DOHH2 (cell line): ENCODE results near the gene SHB.

Experiments
- H3F3A ChIP-seq: fragments of 200-600 bp; sonication (generic), shearing (Covaris generic); 2 replicates; pipeline ENCODE4 v1.6.0; 2016; ENCODE audit warnings: antibody characterized with exemption, mild to moderate bottlenecking; ENCODE audit not compliant: control insufficient read depth, insufficient read depth
- H3K27ac ChIP-seq: fragments of 200-600 bp; sonication (generic); 2 replicates; pipeline ENCODE4 v1.5.1; 2014; ENCODE audit warnings: low read depth, mild to moderate bottlenecking, low read length, moderate library complexity
- H3K27me3 ChIP-seq: fragments of 200-600 bp; sonication (generic); 2 replicates; pipeline ENCODE4 v1.6.1; 2014; ENCODE audit warnings: mild to moderate bottlenecking, low read length, mixed read lengths; ENCODE audit not compliant: control insufficient read depth
- H3K36me3 ChIP-seq: fragments of 200-600 bp; sonication (generic); 2 replicates; pipeline ENCODE4 v1.6.1; 2014; ENCODE audit warnings: mild to moderate bottlenecking, low read length, moderate library complexity, mixed read lengths; ENCODE audit not compliant: control insufficient read depth
- H3K4me1 ChIP-seq: fragments of 200-600 bp; sonication (generic); 2 replicates; pipeline ENCODE4 v1.6.1; 2014; ENCODE audit warnings: mild to moderate bottlenecking, low read length, mixed read lengths; ENCODE audit not compliant: control insufficient read depth
- H3K4me2 ChIP-seq: fragments of 200-600 bp; sonication (generic); 2 replicates; pipeline ENCODE4 v1.6.0; 2014; ENCODE audit warnings: mild to moderate bottlenecking, low read length, moderate library complexity
- H3K4me3 ChIP-seq: fragments of 200-600 bp; sonication (generic); 2 replicates; pipeline ENCODE4 v1.5.1; 2014; ENCODE audit warnings: mild to moderate bottlenecking, low read length, mixed read lengths
- H3K79me2 ChIP-seq: fragments of 200-600 bp; sonication (generic); 2 replicates; pipeline ENCODE4 v1.6.1; 2014; ENCODE audit warnings: mild to moderate bottlenecking, low read length, mixed read lengths; ENCODE audit not compliant: control insufficient read depth
- H3K9me2 ChIP-seq: fragments of 200-600 bp; sonication (generic); replicated peaks from 2 replicates; pipeline ENCODE4 v1.6.1; 2014; ENCODE audit warnings: mild to moderate bottlenecking, low read length, mixed read lengths; ENCODE audit not compliant: control insufficient read depth
- H3K9me3 ChIP-seq: fragments of 200-600 bp; sonication (generic); 2 replicates; pipeline ENCODE4 v1.6.1; 2014; ENCODE audit warnings: antibody characterized with exemption, low read length, mixed read lengths; ENCODE audit not compliant: control insufficient read depth, insufficient read depth
- H4K20me1 ChIP-seq: fragments of 200-600 bp; sonication (generic); 2 replicates; pipeline ENCODE4 v1.6.0; 2014; ENCODE audit warnings: low read depth, mild to moderate bottlenecking, antibody characterized with exemption, low read length, moderate library complexity; ENCODE audit not compliant: control insufficient read depth, insufficient read depth
- EZH2phosphoT487 ChIP-seq: fragments of 200-600 bp; sonication (generic); IDR thresholded peaks from 2 replicates; pipeline ENCODE4 v1.6.1; 2017; ENCODE audit warnings: borderline replicate concordance, mild to moderate bottlenecking, antibody characterized with exemption, low read length, moderate library complexity, mixed read lengths
- TF ChIP-seq, protein P1 (sequence below): fragments of 200-600 bp; sonication (generic); IDR thresholded peaks from one replicate; pipeline ENCODE4 v1.5.1; 2014; ENCODE audit warnings: antibody characterized with exemption, mild to moderate bottlenecking, low read depth, low read length; ENCODE audit not compliant: poor library complexity, severe bottlenecking

The SHB gene

DNA sequence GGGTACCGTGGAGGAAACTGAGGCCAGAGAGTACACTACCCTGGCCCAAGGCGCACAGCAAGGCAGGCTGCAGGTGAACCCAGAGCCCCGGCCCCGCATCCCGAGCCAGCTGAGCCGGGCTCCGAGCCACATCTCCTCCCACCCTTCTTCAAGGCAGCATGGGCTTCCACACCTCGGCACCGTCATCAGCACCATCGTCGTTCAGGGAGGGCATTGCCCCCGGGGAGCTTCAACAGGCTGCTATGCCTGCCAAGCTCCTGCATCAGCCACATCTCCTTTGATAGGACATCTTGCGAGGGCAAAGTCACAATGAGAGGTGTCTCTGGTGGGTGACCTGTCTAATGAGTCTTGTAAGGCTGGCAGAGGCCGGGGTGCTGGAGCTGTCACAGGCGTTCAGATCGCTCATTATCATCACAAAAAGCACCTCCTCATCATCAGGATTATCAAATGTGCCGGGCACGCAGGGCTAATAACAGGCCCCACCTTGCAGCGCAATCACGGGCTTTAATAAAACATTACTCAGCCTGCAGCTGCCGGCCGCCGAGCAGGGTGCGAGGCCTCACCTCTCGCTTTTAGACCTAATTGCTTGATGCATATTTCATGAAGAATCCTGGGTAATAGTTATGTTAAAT, 145.1 kb downstream of the SHB start:
- no peak for TF ChIP-seq EZH2phosphoT487
- TF ChIP-seq, protein P1, sequence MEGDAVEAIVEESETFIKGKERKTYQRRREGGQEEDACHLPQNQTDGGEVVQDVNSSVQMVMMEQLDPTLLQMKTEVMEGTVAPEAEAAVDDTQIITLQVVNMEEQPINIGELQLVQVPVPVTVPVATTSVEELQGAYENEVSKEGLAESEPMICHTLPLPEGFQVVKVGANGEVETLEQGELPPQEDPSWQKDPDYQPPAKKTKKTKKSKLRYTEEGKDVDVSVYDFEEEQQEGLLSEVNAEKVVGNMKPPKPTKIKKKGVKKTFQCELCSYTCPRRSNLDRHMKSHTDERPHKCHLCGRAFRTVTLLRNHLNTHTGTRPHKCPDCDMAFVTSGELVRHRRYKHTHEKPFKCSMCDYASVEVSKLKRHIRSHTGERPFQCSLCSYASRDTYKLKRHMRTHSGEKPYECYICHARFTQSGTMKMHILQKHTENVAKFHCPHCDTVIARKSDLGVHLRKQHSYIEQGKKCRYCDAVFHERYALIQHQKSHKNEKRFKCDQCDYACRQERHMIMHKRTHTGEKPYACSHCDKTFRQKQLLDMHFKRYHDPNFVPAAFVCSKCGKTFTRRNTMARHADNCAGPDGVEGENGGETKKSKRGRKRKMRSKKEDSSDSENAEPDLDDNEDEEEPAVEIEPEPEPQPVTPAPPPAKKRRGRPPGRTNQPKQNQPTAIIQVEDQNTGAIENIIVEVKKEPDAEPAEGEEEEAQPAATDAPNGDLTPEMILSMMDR, result no peak
- no peak overlapping the region for H3K27ac ChIP-seq
- H3K79me2 ChIP-seq, result no peaks in the 10 kb centered on the region
- H3K36me3 ChIP-seq, result no peaks in the 10 kb centered on the region
- no peaks in the 10 kb centered on the region for H3K4me1 ChIP-seq
- H3K4me3 ChIP-seq, result no peak overlapping the region
- H3K4me2 ChIP-seq, result no peak overlapping the region
- no peaks in the 10 kb centered on the region for H3K9me2 ChIP-seq
- no peaks in the 10 kb centered on the region for H3F3A ChIP-seq
- no peaks in the 10 kb centered on the region for H3K9me3 ChIP-seq
- no peaks in the 10 kb centered on the region for H3K27me3 ChIP-seq
- H4K20me1 ChIP-seq, result no peaks in the 10 kb centered on the region; the same call in 1 of the 2 replicates

DNA sequence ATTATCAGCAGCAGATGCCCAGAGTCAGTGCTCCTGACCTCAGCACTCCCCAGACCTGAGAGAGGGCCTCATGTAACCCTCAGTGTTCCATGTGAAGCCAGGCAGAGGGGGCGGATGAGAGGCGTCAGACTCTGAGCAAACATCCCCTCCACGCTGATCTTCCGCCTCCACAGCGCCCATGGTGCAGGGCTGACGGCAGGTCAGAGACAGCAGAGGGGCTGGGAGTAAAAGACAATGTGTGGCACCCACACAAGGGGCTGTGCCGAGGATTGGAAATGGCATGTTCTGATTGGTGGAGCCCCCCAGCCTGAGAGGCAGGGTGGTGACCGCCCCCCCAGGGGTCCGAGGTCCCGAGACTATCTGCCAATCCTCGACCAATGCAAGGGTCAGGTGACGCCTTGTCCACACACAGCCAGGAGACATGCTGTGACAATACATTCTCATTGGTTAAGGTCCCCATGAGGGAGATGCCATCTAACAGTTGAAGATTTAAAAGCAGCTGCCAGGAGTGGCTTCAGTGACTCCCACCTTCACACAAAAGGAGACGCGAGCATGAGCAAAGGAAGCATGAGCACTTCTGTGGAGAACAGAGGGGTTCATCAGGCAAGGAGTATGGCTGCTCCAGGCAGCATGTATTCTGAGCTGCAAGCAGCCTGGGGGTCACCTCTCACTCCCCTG, 145.8 kb downstream of the SHB start:
- no peak overlapping the region for H3K27ac ChIP-seq
- no peaks in the 10 kb centered on the region for H3K4me1 ChIP-seq
- H4K20me1 ChIP-seq, result no peaks in the 10 kb centered on the region; the same call in 1 of the 2 replicates
- no peaks in the 10 kb centered on the region for H3K36me3 ChIP-seq
- H3K27me3 ChIP-seq, result no peaks in the 10 kb centered on the region
- no peak overlapping the region for H3K4me3 ChIP-seq
- no peaks in the 10 kb centered on the region for H3K79me2 ChIP-seq
- H3F3A ChIP-seq, result no peaks in the 10 kb centered on the region
- H3K9me2 ChIP-seq, result no peaks in the 10 kb centered on the region
- TF ChIP-seq, protein P1, result no peak
- no peak for TF ChIP-seq EZH2phosphoT487
- no peaks in the 10 kb centered on the region for H3K9me3 ChIP-seq
- H3K4me2 ChIP-seq, result no peak overlapping the region

- Histone ChIP-seq H3K79me2 (no peaks in the 10 kb centered on the region), H3K4me1 (no peaks in the 10 kb centered on the region), H3K4me3 (no peak overlapping the region), H3K9me2 (no peaks in the 10 kb centered on the region), H4K20me1 (no peaks in the 10 kb centered on the region; the same call in 1 of the 2 replicates), H3F3A (no peaks in the 10 kb centered on the region), H3K9me3 (no peaks in the 10 kb centered on the region), H3K27me3 (no peaks in the 10 kb centered on the region), H3K4me2 (no peak overlapping the region), H3K36me3 (no peaks in the 10 kb centered on the region), H3K27ac (no peak overlapping the region)
- no peak for TF ChIP-seq EZH2phosphoT487
- TF ChIP-seq, protein P1, result no peak
Observed at GRCh38 chr9:37922363-37923117, 146.5 kb downstream of the SHB start.
